Mesothelial cell of epicardium (in vitro differentiated cells): ENCODE results near the gene ARPC1A. TPM values are rescaled to one million over a fixed set of nuclear protein-coding genes. Genes with fewer than 3 reads are reported as not detected.
"Not testable (repeated sequence)": the region's sequence is repeated elsewhere in the genome, so short reads cannot be mapped to it uniquely, and the experiment has no call there.

ENCODE experiments used
- DNase-seq, 2 experiments: peaks; one replicate each; pipeline ENCODE4 v3.0.0; 2021; ENCODE audit warnings: low spot score in 2 of 2; ENCODE audit not compliant: unreplicated experiment in 2 of 2
- H3K27ac Mint-ChIP-seq: 2 replicates; pipeline ENCODE4 v1.8.0; 2021; ENCODE audit warnings: mixed read lengths
- H3K27me3 Mint-ChIP-seq: 2 replicates; pipeline ENCODE4 v1.8.0; 2021; ENCODE audit warnings: low read depth, mixed read lengths
- H3K36me3 Mint-ChIP-seq: 2 replicates; pipeline ENCODE4 v1.8.0; 2021; ENCODE audit warnings: mixed read lengths
- H3K4me1 Mint-ChIP-seq: 2 replicates; pipeline ENCODE4 v1.8.0; 2021; ENCODE audit warnings: mixed read lengths
- H3K4me3 Mint-ChIP-seq: 2 replicates; pipeline ENCODE4 v1.8.0; 2021; ENCODE audit warnings: mild to moderate bottlenecking, moderate library complexity, mixed read lengths
- H3K9me3 Mint-ChIP-seq: 2 replicates; pipeline ENCODE4 v1.8.0; 2021; ENCODE audit warnings: mixed read lengths
- CTCF ChIP-seq: fragments of 200-600 bp; sonication (generic); IDR thresholded peaks from one replicate; pipeline ENCODE4 v1.5.0; 2021; ENCODE audit warnings: antibody characterized with exemption; ENCODE audit not compliant: unreplicated experiment
- total RNA-seq: library from RNA; stranded (reverse); gene quantifications from 3 replicates; pipeline ENCODE4 v1.2.1, GENCODE V29; 2021

Gene ARPC1A
- total RNA-seq, 1 donor from 2014 or later: 99.3 TPM

GRCh38 chr7:99344061-99344647, 18.5 kb downstream of the ARPC1A start:
- Mint-ChIP-seq H3K4me1 (no peaks in the 10 kb centered on the region), H3K36me3 (peaks cover 39% of the 10 kb centered on the region), H3K27me3 (no peaks in the 10 kb centered on the region), H3K9me3 (no peaks in the 10 kb centered on the region), H3K4me3 (no peak overlapping the region), H3K27ac (no peak overlapping the region)
- TF ChIP-seq CTCF: no peak
- DNase-seq: no peak

GRCh38 chr7:99350641-99351040, 24.9 kb downstream of the ARPC1A start:
- not testable (repeated sequence) for DNase-seq, H3K27me3 Mint-ChIP-seq, H3K27ac Mint-ChIP-seq, H3K4me3 Mint-ChIP-seq, H3K9me3 Mint-ChIP-seq, H3K4me1 Mint-ChIP-seq
- H3K36me3 Mint-ChIP-seq: peaks cover 29% of the 10 kb centered on the region

GRCh38 chr7:99352247-99352646, 26.5 kb downstream of the ARPC1A start:
- Mint-ChIP-seq H3K4me1 (no peaks in the 10 kb centered on the region), H3K4me3 (no peak overlapping the region), H3K27ac (no peak overlapping the region), H3K9me3 (no peaks in the 10 kb centered on the region), H3K27me3 (no peaks in the 10 kb centered on the region), H3K36me3 (peaks cover 33% of the 10 kb centered on the region)
- DNase-seq: no peak
- no peak for TF ChIP-seq CTCF

GRCh38 chr7:99355098-99355497, 29.4 kb downstream of the ARPC1A start:
- peaks cover 37% of the 10 kb centered on the region for H3K36me3 Mint-ChIP-seq
- no peak for DNase-seq
- no peaks in the 10 kb centered on the region for H3K27me3 Mint-ChIP-seq
- H3K9me3 Mint-ChIP-seq: no peaks in the 10 kb centered on the region
- no peak overlapping the region for H3K27ac Mint-ChIP-seq
- H3K4me3 Mint-ChIP-seq: no peak overlapping the region
- no peak for TF ChIP-seq CTCF
- no peaks in the 10 kb centered on the region for H3K4me1 Mint-ChIP-seq

- Mint-ChIP-seq H3K36me3 (peaks cover 36% of the 10 kb centered on the region), H3K27ac (no peak overlapping the region), H3K9me3 (no peaks in the 10 kb centered on the region)
Measured at GRCh38 chr7:99357701-99358490, 32.2 kb downstream of the ARPC1A start.

GRCh38 chr7:99358521-99358920, 32.8 kb downstream of the ARPC1A start:
- not testable (repeated sequence) for H3K27ac Mint-ChIP-seq, H3K27me3 Mint-ChIP-seq, H3K4me1 Mint-ChIP-seq, H3K4me3 Mint-ChIP-seq, H3K9me3 Mint-ChIP-seq, DNase-seq
- peaks cover 37% of the 10 kb centered on the region for H3K36me3 Mint-ChIP-seq

More at GRCh38 chr7:99357701-99358490, 32.2 kb downstream of the ARPC1A start:
- no peak for TF ChIP-seq CTCF
- H3K4me1 Mint-ChIP-seq: no peaks in the 10 kb centered on the region
- H3K4me3 Mint-ChIP-seq: no peak overlapping the region
- DNase-seq: no peak
- no peaks in the 10 kb centered on the region for H3K27me3 Mint-ChIP-seq
